GM18505 (cell line): Measurements from ENCODE around the gene RNF181.
"Not testable (repeated sequence)": the region's sequence is repeated elsewhere in the genome, so short reads cannot be mapped to it uniquely, and the experiment has no call there.

Experiments used
- ATAC-seq: cut with Tn5 transposase; IDR thresholded peaks from one replicate; pipeline ENCODE4 v1.9.1; 2021; ENCODE audit not compliant: unreplicated experiment
- POLR2A ChIP-seq: IDR thresholded peaks from 4 replicates; pipeline ENCODE4 v1.6.1; 2011; ENCODE audit warnings: borderline replicate concordance; ENCODE audit not compliant: insufficient read depth, insufficient read length; ENCODE audit errors: extremely low read depth

RNF181 gene

DNA sequence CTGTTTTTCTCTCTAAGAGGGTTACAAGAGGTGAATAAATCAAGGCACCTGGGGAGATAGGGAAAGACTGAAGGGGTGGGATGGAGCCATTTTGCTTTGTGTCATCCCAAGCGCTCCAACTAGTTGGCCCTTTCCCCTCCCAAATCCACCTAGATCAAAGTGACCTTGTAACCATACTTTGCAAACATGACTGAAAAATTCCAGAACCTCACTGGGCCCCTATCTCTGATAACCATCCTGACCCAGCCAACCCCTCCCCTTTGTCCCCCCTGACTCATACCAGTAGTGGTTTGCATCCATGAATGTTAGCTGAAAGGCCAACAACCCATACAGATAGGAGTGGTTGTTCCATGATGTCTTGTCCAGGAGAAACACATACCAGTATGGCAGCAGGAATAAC, 37.4 kb upstream of the RNF181 start:
- ATAC-seq, result no peak
- TF ChIP-seq POLR2A, result no peak

DNA sequence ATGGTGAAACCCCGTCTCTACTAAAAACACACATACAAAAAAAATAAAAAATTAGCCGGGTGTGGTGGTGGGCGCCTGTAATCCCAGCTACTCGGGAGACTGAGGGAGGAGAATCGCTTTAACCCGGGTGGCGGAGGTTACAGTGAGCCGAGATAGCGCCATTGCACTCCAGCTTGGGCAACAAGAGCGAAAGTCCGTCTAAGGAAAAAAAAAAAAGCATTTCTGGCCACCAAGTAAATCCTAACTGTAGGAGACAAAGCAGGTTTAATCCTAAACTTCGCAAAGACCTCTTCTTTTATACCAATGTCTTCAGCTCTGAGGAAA, 35.2 kb upstream of the RNF181 start:
- ATAC-seq, result not testable (repeated sequence)

DNA sequence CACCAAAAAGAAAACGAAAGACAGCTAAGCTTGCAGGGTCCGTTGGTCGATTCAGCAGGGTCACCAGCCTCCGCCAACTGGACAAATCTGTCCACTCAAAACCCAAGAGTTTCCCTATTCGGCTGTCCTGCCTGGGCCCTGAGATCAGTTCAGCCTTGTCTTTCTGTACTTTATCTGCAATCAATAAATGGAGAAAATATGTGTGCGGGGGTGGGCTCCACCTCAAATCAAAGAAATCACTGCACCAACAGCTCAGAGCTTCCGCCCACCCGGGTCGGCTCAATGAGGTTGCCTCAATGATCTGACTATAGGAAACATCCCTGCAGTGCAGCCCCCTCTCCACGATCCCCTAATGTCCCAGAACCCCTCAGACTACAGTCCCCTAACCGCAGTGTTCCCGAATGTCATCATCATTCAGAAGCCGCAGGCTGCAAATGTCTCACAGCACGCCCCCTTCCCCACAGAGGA, 34.7 kb upstream of the RNF181 start:
- ATAC-seq, result no peak

DNA sequence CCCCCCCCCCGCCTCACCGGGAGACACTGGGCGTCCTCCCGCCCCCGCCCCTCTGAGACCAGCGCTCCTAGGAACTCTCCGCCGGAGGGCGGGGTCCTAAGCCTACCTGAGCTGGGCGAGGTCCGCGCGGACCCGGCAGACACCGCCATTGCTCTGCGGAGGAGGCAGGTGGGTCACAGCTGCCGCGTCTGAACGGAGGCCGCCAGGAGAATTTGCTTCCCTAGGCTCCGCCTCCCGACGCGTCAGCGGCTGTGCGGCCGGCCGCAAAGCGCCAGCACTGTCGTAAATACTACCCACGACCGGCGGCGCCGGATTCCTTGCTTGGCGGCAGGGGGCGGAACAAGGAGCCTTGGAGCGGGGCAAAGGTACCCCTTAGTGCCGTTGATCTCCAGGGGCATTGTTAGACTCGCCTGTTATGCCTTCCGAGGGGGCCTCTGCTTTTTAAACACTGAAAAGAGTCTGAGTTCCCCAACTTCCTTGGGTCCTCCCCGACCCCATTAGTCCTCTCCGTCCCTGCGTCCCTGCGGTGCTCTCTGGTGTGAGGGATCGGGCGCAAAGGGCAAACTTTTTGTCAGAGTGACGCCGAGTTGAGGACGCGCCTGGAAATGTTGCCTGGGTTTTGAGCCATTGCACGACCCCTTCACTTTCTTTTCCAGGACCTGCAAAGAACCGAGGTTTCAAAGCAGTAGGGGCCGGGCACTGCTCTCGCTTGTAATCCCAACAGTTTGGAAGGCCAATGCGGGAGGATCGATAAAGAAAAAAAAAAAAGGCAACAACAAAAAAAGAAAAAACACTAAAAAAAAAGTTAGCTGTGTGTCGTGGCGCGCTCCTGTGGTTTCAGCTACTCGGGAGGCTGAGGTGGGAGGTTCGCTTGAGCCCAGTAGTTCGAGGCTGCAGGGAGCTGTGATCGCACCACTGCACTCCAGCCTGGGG, 34.0 kb upstream of the RNF181 start, which contains the start of gene GGCX:
Gene GGCX (minus strand): TSS at position 214 of the 933 bp plus-strand sequence. CDS start 65 bp downstream, at position 149.
- peak; percentile 92 for ATAC-seq
- peak; percentile 95 for TF ChIP-seq POLR2A

More for the DNA sequence above, 34.7 kb upstream of the RNF181 start:
- no peak for TF ChIP-seq POLR2A

DNA sequence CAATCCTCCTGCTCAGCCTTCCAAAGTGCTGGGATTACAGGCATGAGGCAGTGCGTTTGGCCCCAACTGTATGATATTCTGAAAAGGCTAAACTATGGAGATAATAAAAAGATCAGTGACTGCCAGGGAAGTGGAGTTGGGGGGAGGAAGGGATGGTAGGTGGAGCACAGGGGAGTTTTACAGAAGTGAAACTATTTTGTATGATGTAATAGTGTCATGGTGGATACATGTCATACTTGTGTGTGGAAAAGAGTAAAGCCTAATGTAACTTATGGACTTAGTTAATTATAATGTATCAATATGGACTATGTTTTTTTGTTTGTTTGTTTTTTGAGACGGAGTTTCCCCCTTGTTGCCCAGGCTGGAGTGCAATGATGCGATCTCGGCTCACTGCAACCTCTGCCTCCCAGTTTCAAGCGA, 31.4 kb upstream of the RNF181 start:
- no peak for ATAC-seq
- TF ChIP-seq POLR2A, result no peak

DNA sequence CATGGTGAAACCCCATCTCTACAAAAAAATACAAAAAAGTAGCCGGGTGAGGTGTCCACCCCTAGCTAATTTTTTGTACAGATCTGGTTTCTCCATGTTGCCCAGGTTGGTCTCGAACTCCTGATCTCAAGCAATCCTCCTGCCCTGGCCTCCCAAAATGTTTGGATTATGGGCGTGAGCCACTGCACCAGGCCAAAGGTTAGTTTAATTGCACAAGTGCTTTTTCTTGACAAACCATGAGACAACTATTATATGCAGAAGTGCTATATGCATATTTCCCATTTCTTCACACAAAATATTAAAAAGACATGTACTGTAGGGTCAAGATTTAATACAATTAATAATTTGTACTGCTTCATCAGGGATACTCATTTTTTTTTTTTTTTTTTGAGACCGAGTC, 29.3 kb upstream of the RNF181 start:
- no peak for TF ChIP-seq POLR2A
- no peak for ATAC-seq

DNA sequence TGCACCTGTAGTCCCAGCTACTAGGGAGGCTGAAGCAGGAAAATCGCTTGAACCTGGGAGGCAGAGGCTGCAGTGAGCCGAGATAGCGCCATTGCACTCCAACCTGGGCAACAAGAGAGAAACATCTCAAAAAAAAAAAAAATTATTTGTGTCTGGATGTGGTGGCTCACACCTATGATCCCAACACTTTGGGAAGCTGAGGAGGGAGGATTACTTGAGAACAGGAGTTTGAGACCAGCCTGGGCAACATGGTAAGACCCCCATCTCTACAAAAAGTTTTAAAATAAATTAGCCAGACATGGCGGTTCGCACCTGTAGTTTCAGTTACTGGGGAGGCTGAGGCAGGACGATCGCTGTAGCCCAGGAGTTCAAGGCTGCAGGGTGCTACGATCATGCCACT, 19.8 kb upstream of the RNF181 start:
- ATAC-seq, result no peak
- TF ChIP-seq POLR2A, result no peak

DNA sequence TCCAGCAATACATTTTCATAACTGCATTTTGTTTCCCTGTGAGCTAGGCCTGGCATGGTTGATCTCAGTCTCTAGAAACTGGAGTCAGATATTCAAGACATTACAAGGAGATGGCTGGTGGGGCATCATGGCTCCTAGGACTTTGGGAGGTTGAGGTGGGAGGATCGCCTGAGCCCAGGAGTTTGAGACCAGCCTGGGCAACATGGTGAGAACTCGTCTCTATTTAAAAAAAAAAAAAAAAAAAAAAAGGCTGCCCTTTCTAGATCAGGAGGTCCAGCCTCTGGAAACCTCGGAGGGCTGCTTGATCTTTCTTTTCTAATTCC, 18.5 kb upstream of the RNF181 start:
- no peak for ATAC-seq
- TF ChIP-seq POLR2A, result no peak

DNA sequence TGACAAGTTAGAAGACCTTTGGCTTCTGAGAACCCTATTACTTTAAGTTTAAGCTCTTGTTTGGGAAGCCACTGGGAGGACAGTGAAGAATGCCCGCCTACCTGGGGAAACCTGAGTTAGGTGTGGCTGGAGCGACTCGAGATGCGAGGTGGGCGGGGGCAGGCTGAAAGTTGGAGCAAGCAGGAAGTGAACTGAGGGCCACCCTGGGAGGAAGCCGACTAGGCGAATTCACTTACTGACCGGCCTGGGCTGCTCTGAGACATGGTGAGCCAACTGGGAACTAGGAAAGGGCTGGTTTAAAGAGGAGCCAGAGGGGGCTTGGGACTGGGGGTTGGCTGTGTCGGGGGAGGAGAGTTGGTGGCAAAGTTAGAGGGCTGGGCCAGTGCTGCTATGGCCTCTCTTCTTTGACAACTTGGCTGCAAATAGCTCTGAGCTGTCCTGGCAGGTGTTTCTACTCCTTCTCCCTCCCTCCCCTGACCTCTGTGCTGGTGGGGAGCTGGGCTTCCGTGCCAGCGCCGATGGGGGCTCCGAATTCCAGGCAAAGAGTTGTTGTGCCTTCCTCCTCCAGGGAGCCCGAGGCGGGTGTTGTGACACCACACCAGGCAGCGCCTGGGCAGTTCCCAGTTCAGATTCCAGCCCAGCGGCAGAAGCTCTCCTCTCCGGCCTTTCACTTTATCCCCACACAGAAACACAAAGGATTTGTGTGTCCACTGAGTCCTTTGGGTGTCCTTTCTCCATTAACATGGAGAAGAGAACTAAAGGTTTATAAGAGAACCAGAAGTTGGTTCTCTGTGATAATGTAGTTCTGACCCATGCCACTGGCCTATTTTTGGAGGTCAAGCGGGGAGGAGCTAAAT, 17.9 kb upstream of the RNF181 start, which contains the start of gene VAMP8:
Gene VAMP8 (plus strand): TSS at position 201 of the 857 bp plus-strand sequence. CDS start 61 bp downstream, at position 262.
- ATAC-seq, result peak; percentile 57
- peak; percentile 70 for TF ChIP-seq POLR2A

DNA sequence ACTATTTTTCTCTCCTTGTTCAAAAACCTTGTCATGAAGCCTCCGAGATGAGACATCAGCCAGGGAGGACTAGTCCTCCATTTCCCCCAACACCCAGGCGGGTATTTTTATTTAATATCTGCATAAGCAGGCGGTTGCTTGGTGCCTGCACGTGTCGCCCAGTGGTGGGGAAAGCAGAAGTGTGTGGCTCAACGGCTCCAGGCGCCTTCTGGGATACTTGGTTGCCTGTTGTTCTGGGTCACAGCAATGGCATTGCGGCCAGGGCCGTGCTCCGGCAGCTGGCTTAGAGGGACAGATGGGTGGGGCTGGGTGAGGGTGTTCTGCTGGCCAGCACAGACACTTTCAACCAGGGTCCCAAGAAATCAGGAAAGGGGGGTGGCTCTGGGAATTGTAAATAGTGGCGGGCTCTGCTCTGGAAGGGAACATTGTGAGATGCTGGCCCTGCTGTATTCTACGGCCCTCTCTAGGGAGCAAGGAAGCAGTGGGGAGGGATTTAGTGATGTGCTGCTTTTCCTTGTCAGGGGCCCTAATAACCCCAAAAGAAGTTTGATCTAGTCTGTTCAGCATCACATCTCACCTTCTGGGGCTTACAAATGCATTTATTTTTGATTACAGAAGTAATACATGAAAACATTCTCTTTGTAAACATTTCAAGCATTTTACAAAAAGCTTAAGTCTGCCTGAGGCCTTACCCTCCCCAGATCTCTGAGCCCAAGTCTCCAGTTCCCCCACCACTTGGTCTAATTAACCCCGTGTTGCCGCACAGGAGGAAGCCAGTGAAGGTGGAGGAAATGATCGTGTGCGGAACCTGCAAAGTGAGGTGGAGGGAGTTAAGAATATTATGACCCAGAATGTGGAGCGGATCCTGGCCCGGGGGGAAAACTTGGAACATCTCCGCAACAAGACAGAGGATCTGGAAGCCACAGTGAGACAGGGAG, 17.0 kb upstream of the RNF181 start:
- peak; percentile 48 for ATAC-seq
- TF ChIP-seq POLR2A, result no peak

DNA sequence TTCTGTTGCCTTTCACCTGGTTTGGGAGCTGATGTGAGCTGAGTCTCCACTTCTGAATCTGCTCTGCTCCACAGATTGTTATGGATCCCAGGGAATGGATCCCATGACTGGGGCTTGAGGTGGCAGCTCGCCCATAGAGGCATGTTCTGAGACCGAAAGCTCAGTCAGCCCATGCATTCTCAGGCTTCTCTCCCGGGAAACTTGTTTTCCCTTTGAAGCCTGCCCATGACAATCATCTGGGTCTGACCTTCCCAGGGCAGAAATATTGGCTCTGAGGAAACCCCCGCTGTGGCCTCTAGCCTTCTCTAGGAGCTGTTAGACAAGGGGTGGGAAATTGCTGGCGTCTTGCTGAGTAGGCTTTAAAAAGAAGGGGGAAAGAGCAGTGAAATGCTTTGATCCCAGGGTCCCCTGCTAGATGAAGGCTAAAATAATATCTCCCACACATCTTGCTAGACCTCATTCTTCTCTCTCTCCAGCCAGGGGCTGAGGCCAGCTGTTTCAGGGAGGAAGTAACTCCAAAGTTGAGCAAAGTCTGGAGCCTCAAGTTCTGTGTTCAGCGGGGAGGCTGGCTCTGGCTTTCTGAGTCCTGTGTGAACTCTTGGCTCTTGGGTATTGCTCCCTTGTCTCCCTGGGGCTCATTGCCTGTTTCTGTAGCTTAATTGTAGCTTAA, 16.1 kb upstream of the RNF181 start:
- no peak for ATAC-seq
- TF ChIP-seq POLR2A, result no peak

DNA sequence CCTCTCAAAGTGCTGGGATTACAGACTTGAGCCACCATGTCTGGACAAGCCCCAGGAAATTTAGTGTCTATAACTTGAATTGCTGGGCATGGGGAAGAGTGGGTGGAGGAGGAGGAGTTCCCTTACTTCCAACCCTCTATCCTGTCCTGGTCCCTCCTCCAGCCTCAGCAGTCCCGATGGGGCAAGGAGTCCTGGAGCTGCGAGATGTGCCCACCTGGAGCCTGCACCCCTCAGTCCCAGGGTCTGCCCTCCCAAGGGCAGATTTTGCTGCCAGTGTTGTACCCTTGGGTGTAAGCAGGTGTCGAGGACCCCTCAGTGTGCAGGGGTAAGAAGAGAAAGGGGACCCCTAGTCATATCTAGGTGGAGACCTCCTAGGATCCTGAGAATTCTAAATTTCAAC, 15.3 kb upstream of the RNF181 start:
- no peak for ATAC-seq
- TF ChIP-seq POLR2A, result no peak
